HG03432 (cell line): ENCODE data around the gene POLD2.
A peak's percentile ranks its signal among the peaks of the same experiment; 100 is the strongest.
"Not testable (repeated sequence)": the region's sequence is repeated elsewhere in the genome, so short reads cannot be mapped to it uniquely, and the experiment has no call there.

Experiments used
- ATAC-seq: cut with Tn5 transposase; IDR thresholded peaks from one replicate; pipeline ENCODE4 v1.9.1; 2021; ENCODE audit warnings: mild to moderate bottlenecking, moderate library complexity; ENCODE audit not compliant: unreplicated experiment

Gene POLD2

DNA sequence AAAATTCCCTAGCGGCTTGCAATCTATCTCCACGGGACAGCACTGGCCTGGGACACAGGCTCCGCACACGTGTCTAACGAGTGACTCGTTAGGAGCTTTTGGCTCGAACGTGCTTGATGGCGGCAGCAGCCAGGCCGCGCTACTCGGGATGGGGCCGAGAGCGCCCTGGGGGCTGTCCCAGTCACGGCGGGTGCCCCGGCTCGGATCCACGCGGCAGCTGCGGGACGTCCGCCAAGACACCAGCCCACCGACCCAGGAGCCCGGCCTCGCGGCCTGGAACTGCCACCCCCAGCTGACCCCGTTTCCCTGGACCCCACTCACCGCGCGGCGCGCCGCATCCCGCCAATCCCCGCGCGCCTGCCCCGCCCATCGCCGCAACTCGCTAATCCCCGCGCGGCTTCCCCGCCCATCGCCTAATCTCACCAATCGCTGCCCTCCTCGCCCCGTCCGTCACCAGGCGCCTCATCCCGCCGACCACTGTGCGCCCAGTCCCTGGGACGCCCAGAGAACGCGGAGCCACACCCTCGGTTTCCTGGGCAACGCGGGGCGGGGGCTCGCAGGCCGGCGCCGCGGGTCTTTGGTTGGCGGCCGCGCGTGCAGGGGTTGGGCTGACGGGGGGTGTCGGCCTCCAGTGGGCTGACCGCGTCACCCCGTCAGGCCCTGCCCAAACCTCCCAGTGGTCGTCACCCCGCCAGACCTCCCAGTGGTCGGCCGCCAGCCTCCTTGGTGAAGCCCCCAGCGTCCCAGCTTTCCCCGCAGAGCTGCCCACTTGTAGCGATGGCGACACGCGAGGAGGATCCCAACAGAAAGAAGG is at the start of gene POLD2:
TSS of gene POLD2 (minus strand) at position 359 of the 814 bp plus-strand sequence. CDS start 1,495 bp downstream, outside the sequence.
- ATAC-seq: peak; percentile 99

DNA sequence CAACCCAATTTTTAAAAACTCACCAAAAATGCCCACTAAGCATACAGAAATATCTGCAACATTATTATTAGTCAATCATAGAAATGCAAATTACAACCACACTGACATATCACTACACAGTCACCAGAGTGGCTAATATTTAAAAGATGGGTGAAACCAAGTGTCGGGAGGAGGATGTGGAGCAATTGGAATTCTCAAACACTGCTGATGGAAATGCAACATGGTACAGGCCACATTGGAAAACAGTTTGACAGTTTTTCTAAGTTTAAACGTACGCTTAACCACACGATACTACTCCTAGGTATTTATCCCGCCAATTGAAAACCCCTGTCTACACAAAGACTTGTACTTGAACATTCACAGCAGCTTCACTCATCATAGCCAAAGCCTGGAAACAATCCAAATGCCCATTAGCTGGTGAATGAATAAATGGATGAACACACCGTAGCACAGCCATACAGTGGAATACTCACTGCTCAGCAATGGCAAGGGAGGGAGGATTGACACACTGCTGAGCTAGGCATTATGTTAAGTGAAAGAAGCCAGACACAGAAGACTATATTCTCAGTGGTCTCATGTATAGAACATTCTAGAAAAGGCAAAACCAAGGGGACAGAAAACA is 49.6 kb upstream of the POLD2 start:
- no peak for ATAC-seq

DNA sequence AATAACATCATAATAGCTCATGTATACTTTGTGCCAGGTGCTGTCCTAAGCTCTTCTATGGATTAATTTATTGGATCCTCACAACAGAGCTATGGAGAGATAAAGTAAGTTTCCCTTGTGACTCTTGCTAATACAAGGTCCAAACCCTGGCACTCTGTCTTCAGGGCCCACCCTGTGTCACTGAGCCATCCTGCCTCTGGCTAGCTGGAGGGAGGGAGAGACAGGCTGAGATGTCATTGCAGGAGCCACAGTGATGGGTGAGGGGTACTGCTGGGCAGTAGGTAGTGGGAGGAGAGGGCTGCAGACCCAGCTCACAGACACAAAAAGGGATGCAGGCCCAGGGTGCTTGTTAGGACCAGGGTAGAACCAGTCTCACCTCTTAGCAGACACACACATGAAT is 49.0 kb upstream of the POLD2 start:
- ATAC-seq: no peak

DNA sequence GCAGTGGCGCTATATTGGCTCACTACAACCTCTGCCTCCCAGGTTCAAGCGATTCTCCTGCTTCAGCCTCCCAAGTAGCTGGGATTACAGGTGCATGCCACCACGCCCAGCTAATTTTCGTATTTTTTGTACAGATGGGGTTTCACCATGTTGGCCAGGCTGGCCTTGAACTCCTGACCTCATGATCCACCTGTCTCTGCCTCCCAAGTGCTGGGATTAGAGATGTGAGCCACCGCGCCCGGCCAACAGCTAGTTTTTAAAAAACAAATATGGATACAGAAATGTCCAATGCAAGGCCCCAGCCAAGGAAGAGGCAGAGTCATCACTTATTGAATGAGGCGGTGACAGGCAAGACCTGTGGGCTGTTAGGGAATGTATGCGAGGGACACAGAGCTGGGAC is 48.6 kb upstream of the POLD2 start:
- not testable (repeated sequence) for ATAC-seq

DNA sequence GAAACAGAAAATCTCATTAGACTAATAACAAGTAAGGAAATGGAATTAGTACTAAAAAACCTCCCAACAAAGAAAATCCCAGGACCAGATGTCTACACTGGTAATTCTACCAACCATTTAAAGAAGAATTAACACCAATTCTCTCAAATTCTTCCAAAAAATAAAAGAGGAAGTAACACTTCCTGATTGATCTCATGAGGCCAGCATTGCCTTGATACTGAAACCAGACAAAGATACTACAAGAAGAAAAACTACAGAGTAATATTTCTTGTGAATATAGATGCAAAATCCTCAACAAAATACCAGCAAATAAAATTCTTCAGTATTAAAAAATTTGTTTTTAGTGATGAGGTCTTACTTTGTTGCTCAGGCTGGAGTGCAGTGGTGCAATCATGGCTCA is 44.6 kb upstream of the POLD2 start:
- ATAC-seq: no peak

DNA sequence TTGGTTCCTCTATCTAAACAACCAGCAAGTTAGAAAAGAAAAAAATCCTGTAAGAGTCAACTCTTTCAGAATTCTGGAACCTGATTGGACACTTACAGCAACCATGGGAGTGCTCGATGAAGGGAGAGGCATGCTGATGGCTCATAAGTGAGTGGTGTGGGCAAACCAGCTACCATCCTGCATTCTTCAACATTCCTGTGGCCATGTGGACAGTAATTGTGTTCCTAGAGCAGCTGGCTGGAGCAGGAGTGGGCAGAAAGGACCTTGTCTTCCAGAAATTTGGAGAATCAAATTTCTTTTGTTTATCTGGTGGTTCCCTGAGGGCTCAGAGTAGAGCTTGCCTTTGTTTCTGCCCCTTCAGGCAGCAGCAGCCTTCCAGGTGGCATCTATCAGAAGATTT is 40.2 kb upstream of the POLD2 start:
- ATAC-seq: no peak

DNA sequence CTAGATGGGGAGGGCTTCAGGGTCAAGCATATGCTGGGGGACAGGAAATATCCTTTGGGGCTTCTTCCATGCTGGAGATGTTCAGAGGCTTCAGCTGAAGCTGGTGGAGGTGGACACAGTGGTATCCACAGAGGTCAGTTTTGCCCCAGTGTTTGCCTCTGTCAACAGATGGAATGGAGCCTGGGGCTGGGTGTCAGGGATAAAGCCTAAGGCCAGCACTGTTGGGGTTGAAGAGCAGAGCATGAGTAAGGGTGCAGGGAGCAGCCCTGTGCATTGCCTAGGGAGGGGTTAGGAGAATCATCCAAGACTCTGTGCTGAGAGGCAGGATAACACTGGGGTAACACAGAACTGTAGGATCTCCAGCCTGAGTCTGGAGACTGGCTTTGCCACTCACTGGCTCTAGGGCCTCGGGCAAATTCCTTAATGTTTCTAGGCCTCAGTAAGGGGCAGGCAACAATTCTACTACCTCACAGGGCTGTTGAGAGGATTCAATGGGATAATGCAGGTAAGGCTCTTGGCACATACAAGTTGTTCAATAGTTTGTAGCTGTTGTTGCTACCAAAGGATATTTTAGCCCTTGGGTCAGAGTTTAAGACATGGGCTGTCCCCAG is 39.5 kb upstream of the POLD2 start:
- no peak for ATAC-seq

DNA sequence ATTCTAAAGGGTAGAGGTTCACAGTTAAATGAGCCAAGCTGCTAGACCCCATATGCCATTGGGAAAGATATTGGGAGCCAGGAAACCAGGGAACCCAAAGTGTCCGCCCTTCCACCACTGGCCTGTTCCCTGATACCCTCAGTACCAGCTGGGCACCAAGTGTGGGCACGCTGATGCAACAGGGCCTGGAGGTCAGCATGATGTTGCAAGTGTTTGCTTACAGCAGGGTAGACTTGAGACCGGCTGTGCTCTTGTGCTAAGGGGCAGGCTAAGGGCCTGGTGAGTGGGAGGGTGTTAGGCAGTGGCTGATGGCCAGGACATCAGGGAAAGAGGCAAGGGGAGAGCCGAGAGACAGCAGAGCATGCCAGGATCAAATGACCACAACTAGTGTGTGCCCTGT is 38.8 kb upstream of the POLD2 start:
- no peak for ATAC-seq

DNA sequence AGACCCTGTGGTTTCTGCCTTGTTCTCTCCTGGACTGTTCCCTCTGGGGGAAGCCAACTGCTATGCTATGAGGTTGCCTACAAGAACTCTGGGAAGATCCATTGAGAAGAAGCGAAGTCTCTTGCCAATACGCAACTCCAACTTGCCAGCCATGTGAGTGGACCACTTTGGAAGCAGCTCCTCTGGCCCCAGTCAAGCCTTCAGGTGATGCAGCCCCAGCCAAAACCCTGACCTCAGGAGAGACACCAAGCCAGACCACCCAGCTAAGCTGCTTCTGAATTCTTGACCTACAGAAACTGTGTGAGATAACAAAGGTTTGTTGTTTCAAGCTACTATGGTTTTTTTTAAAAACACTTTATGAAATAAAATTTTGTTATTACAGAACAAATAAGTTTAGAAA is 38.0 kb upstream of the POLD2 start:
- no peak for ATAC-seq

DNA sequence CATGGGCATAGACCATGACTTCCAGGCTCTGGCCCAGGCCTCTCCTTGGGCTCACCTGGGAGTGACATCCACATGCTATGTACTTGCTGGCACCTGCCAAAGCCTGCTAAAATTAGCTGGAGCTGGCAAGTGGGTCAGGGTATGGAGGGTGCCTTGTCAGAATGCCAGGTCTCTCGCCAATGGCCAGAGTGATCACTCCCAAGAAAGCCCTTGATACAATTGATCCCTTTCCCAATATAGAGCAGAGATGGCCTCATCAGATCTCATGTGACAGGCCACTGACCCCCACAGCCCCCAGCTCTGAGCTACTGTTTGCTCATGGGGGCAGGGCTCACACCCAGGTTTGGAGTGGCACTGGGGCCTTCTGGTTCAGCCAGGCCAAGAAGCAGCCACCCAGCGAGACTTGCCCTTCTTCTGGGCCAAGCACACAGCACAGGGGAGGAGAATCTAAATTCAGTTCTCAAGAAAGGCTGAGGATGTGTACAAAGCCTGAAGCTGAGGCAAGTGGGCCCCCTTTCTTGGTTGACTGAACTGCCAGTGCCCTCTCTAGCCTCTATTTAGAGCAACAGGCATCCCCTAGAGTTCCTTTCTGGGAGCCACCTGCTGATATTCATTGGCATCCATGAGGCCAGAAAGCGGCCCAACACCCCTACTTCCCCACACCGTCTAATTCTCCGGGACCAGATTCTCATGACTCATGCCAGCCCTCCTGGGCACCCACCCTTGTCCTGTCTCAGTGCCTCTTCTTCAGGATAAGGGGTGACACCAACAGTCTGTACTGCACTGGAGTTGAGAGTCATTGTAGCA is 36.7 kb upstream of the POLD2 start:
- no peak for ATAC-seq

DNA sequence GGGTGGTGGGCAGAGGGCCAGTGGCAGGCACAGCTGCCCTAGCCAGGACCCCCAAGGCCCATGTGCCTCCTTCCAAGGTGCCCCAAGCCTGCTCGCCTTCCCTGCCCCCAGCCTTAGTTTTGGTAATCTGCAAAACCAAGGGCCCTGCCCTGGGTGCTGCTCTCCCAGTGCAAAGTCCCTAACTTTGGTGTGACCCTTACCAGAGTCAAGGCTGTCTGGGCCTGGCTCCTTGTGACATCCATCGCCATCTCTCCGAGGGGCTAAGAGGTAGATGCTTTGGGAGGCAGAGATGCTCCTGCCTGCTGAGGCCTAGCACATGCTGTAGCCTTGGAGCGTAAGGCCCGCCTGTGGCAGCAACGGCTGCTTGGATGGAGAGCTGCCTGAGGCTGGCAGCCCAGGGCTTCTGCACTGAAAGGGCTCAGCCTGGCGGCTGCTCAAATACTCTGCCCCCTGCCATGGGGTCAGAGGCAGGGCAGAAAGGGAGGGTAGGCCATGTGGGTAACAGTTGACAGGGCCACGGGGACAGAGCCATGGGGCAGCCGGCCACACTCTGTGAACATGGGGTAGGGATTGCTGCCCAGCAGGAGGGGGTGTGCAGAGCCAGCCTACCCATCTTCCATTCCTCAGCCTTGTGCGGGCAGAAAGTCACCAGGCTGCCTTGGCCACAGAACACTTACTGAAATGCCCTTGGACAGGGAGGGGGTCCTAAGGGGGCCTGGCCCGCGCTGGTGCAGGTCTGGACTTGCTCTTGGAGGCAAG is 35.7 kb upstream of the POLD2 start:
- ATAC-seq: no peak

DNA sequence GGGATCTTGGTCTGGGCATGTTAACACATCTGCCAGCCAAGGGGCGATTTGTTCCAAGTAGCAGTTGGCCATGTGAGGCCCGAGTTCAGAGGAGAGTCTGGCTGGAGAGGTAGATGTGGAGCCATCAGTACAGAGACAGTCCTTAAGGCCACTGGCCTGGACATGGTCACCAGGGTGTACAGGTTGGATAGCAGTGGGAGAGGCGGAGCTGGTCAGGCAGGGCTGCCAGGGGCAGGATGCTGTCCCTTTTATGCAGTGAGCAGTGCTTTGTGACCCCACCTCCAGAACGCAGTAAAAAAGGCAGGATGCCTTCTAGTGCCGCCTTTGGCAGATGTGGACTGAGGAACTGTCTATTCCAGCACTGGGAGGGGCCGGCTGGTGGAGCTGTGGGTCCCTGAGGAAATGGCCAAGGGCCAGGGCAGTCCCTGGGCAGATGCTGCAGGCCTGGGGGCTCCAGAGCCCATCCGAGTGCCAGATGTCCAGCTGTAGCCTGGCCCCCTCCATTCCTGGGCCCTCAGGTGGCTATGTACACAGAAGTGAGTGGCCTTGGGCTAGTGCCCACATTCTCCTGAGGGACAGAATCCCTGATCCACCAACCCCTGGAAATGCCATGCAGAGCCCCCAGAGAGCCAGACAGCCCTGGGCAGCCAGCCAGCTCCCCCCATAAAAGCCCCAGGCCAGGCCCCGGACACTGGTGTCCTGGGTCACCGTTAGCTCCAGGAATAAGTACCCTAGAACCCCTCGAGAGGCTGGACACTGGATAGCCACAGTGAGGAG is 34.9 kb upstream of the POLD2 start:
- no peak for ATAC-seq

DNA sequence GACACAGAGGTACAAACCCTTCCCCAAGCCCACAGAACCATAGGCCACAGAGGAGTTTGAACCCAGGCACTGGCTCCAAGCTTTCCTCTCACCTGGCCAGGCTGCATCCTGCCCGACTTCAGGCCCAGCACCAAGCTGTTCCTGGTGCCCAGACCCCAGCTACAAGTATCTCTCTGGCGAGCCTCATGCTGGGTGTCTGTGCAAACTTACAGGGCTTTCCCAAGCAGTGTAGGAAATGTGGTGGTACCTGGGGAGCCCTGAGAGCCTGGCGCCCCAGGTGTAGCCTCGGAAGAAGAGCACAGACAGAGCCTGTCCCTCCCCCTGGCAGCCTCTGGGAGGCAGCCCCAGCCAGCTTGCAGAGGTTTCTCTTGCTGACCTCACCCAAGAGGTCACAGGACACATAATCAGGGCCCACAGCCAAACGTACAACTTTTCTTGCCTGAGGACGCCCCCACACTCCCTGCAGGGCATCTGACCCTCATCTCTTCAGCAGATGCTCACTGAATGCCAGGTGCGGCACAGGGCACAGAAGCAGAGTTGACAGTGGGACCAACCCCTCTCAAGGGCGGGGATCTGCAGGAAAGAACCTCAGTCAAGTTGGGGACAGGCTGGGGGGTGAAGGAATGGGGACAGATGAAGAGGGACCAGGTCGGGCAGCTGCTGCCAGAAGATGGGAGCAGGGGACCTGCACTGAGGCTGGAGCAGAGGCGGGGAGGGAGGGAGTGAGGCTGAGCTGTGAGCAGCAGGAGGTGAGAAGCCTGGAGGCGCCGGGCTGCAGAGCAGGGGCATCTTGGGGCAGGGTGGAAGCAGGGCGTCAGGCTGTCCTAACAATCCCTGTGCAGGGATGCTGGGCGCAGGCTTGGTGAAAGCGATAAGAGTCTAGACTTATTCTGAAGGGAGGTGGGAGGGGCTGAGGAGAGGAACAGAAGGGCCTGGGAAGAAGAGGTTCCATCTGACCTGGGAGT is 34.0 kb upstream of the POLD2 start:
- no peak for ATAC-seq

DNA sequence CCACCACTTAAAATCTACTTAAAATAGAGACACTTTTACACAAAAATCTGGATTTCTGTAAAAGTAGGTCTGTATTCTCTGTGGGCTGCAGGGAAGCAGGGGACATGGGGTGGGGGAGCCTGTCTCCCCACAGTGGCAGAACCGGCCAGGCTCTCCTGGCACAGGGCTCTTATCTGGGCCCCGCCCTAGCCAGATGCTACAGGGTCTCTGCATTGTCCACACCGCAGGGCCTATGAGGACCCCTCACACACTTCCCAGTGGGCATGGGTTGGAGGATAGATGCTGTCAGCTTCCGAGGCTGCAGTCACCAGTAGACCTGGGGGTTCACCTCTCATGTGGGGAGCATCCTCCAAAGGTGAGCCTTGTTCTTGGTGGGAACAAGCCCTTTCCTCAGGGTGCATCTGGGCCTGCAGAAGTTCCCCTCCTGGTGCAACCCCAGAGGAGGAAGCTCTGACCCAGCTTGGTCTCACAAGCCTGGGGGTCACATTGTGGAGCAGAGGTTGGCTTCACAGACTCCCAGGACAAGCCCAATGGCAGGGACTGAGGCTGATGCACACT is 33.2 kb upstream of the POLD2 start:
- no peak for ATAC-seq

DNA sequence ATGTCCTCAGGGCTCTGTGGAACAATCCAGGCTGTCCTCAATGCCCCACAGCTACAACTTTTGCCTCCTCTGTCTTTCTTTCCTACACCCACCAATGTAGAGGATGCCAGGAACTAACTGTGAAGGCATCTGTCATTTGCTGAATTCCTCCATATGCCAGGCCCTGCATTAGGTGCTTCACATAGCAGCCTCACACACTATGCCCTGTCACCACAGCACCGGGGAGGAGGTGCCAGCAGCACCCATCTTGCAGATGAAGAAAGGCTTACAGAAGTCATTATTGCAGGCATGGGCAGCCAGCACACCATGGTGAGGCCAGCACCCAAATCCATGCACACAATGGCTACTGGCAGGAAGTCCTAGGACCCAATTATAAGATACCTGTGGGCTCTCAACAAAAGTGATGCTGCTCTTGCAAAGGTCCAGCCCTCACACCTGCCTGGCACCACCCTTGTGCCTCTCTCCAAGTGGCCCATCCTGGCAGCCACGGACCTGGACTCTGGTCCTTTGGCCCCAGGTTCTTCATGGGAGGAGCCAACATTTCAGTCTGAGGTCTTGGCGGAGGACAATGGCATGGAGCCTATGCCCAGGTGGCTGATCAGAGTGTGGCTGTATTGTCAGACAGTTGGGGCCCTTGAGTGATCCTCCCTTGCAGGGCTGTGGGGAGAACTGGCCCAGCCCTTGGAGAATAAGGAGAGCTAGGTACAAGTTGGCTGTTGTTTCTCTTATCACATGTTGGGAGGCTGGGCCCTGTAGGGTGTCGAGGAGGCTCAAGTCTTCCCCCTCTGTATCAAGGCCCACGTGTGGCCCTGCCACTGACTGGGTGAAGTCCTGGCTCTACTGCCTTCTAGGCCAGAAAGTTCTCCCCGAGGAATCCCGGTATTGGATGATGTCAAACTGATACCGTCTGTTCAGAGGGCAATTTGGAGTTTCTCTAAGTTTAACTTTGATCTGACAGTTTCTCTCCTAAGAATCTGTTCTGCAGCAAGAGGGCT is 32.1 kb upstream of the POLD2 start:
- no peak for ATAC-seq

DNA sequence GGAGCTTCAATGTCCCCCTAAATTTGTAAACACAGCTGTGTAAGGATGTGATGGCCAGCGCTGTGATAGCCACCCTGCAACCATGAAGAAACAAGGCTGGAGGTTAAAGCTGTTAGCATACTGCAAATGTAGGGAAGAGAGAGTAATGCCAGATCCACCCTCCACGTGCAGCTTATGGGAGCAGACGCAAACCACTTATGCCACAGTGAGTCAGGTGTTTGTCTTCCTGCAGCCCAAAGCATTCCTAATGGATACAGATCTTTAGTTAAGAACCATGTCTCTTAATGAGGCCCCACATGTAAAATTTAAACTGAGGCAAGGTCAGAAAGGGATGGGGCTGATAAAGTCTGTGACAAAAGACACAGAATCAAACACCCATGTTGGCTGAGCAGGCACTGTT is 31.4 kb upstream of the POLD2 start:
- no peak for ATAC-seq

DNA sequence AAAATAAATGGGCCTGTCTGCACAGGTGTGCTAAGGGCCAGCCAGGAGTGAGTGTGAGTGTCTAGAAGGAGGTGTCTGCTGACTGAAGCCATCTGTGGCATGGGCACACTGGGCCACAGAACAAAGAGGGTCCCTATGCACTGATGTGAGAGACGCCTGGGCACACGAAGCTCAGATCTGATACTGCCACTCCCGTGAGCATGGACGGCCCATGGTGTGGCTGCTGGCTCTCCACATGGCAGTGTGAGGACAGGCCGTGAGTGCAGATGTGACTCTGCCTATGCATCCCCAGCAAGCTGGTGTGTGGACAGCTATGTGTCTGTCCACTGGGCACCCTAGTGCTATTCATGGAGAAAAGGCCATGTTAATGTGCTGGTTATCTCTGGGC is 30.6 kb upstream of the POLD2 start:
- ATAC-seq: no peak
